Adrenal gland (tissue), 12 donors: ENCODE results near the gene NRXN3. TPM values are rescaled to one million over a fixed set of nuclear protein-coding genes. Genes with fewer than 3 reads are reported as not detected.

Source experiments
- DNase-seq, 7 donors: peaks; one replicate each; pipeline ENCODE4 v3.0.0-alpha.2; 2019 to 2020
- H3K27ac ChIP-seq, 5 donors: fragments of 200-600 bp; sonication (generic) in 4 of 5; 1 replicate in 3 of 5; 2 replicates in 2 of 5; pipeline versions ENCODE4 v1.5.1 to v1.8.0; 2016 to 2020; ENCODE audit warnings: mild to moderate bottlenecking in 1 of 5
- H3K27me3 ChIP-seq: fragments of 200-600 bp; 2 replicates; pipeline ENCODE4 v1.8.0; 2021
- H3K36me3 ChIP-seq, 2 donors: fragments of 200-600 bp; replicated peaks in 1 of 2; 1 replicate in 1 of 2; 2 replicates in 1 of 2; pipeline versions ENCODE4 v1.5.1 to v1.8.0; 2018 to 2022
- H3K4me1 ChIP-seq, 2 donors: fragments of 200-600 bp; replicated peaks in 1 of 2; 1 replicate in 1 of 2; 2 replicates in 1 of 2; pipeline versions ENCODE4 v1.5.1 to v1.8.0; 2018 to 2021
- H3K4me3 ChIP-seq, 4 donors: fragments of 200-600 bp; sonication (generic) in 3 of 4; one replicate each; pipeline ENCODE4 v1.5.1; 2016 to 2018
- H3K9me3 ChIP-seq, 3 donors: fragments of 200-600 bp; sonication (generic) in 1 of 3; replicated peaks in 1 of 3; 1 replicate in 2 of 3; 2 replicates in 1 of 3; pipeline versions ENCODE4 v1.5.1 to v1.8.0; 2016 to 2021
- POLR2A ChIP-seq, 2 donors: fragments of 450-650 bp; IDR thresholded peaks; one replicate each; pipeline ENCODE4 v1.6.1; 2017; ENCODE audit warnings: antibody characterized with exemption in 2 of 2, mild to moderate bottlenecking in 2 of 2, moderate library complexity in 1 of 2
- WGBS, 4 donors: extraction: QIAGEN DNeasy Blood & Tissue Kit in 2 of 4; methylation state at CpG; one replicate each; pipeline versions ENCODE4 v1.1.5 to v1.1.7; 2013 to 2017; 5-methylcytosine and 5-hydroxymethylcytosine counted together
- intact Hi-C, 2 donors: fragments of 100-400 bp; cut with DNase I; formaldehyde crosslinking; loops; one replicate each; pipeline versions ENCODE4 v1.14.1 to v1.15.0; 2022 to 2023
- polyA plus RNA-seq, 3 donors: library from polyadenylated mRNA; stranded (reverse); fragments of 200-250 nt in 2 of 3; fragments of 350-450 nt in 1 of 3; fragmentation: Illumina TruSeq in 1 of 3; extraction: RNeasy Lipid Tissue Mini Kit (QIAGEN cat#74804) in 1 of 3; gene quantifications; one replicate each; pipeline ENCODE4 v1.2.3, GENCODE V29; 2013 to 2014
- total RNA-seq, 9 donors: library from RNA; depleted of rRNA in 4 of 9; stranded (reverse); fragments of >200 nt in 4 of 9; fragments of 120-200 nt in 1 of 9; fragmentation: NEBNext Ultra II Directional in 1 of 9; extraction: Animal tissue kit (Norgen Biotek cat#: 25700) in 1 of 9; gene quantifications; one replicate each; pipeline versions ENCODE4 v1.1.0 to v1.2.4, GENCODE V29; 2013 to 2023
- TF ChIP-seq, protein P1 (sequence below), 6 experiments: fragments of 450-650 bp in 4 of 6; fragments of 200-600 bp in 2 of 6; sonication (generic) in 1 of 6; IDR thresholded peaks; 1 replicate in 5 of 6; 2 replicates in 1 of 6; pipeline versions ENCODE4 v1.5.1 to v1.8.0; 2016 to 2021; ENCODE audit warnings: antibody characterized with exemption in 6 of 6, mild to moderate bottlenecking in 2 of 6, moderate library complexity in 1 of 6
- donor health status: healthy with polysubstance abuse.
- donor health status: Bipolar disorder and iron deficiency.
- donor health status: DM: yes; HTN: yes; CAD: no.
- donor health status: DM: no; HTN: no; CAD: no.
- donor health status: DM: no; HTN: no; CAD: no.
- donor health status: DM: yes; HTN: yes; CAD: no.

Gene NRXN3
- total and polyA plus RNA-seq, 12 donors = 0.09 to 8.5 (median 1.6) TPM

DNA sequence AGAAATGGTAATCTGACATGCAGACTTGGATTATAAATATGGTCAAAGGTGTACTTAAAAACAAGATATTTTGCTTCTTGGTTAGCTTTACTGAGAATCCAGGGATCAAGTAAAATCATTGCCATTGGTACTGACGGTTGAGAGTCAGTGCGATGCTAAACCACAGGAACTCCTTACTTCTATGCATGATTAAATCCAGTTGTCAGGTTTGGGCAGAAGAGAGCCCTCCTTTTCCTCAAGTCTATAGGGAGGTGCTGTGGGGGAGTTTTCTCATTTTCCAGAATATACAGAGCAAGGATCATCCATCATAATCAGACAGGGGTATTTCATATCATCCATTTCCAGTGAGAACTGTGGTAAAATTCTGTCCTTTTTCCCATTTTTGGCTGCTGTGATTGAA is 839.1 kb downstream of the NRXN3 start:
- H3K9me3 ChIP-seq = no peaks in the 10 kb centered on the region
- no peak overlapping the region for H3K27ac ChIP-seq
- no peak for DNase-seq
- H3K36me3 ChIP-seq = no peaks in the 10 kb centered on the region
- no peak for TF ChIP-seq POLR2A (IDR thresholded peaks at IDR 0.05)
- TF ChIP-seq, protein P1, sequence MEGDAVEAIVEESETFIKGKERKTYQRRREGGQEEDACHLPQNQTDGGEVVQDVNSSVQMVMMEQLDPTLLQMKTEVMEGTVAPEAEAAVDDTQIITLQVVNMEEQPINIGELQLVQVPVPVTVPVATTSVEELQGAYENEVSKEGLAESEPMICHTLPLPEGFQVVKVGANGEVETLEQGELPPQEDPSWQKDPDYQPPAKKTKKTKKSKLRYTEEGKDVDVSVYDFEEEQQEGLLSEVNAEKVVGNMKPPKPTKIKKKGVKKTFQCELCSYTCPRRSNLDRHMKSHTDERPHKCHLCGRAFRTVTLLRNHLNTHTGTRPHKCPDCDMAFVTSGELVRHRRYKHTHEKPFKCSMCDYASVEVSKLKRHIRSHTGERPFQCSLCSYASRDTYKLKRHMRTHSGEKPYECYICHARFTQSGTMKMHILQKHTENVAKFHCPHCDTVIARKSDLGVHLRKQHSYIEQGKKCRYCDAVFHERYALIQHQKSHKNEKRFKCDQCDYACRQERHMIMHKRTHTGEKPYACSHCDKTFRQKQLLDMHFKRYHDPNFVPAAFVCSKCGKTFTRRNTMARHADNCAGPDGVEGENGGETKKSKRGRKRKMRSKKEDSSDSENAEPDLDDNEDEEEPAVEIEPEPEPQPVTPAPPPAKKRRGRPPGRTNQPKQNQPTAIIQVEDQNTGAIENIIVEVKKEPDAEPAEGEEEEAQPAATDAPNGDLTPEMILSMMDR (IDR thresholded peaks at IDR 0.05) = no peak
- H3K4me1 ChIP-seq = no peaks in the 10 kb centered on the region
- no peak overlapping the region for H3K4me3 ChIP-seq
- WGBS, 4 donors = 84 to 95% (median 86%) methylated on average over 2 of the region's 2 CpGs
- intact Hi-C loops = no loop called here
- H3K27me3 ChIP-seq = no peaks in the 10 kb centered on the region

DNA sequence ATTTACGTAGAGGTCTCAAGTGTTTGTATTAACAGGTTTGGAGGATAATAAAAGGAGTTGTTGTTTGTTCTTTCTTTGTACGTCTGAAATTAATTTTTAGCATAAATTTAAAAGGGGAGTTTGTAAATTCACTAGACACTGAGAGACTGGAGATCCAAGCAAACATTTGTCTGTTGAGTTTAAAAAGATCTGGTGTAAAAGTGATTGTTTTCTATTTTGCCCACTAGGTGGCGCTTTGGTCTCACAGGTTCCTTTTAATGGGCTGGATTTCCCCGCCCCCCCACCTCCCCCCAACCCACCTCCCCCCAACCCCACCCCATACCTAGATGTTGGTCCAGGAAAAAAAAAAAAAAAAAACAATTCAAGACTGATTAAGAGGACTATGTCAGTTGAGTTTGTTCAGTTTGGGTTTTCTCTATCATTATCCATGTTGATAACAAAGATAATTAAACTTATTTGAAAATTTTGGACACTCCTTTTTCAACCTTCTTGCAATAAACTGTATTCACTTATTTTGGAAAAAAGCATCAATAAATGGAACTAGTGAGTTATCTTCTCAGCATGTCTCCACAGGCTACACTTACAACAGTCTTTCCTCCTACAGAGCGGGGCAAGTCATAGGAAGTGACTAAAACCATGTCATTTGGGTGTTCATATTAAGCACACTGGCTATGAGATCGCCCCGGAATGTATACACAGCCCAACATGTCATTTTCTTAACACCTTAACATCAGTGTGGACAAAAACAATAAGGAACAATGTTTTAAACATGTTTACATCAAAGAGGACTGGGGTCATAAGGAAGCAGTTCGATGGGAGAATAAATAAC is 841.1 kb downstream of the NRXN3 start:
- intact Hi-C loops = no loop called here
- no peaks in the 10 kb centered on the region for H3K4me1 ChIP-seq
- no peaks in the 10 kb centered on the region for H3K9me3 ChIP-seq
- DNase-seq = peak in 1 of 7 donors; percentile 8
- H3K27me3 ChIP-seq = no peaks in the 10 kb centered on the region
- H3K27ac ChIP-seq = no peak overlapping the region
- no peak for TF ChIP-seq POLR2A (IDR thresholded peaks at IDR 0.05)
- TF ChIP-seq, protein P1 (IDR thresholded peaks at IDR 0.05) = peak in 5 of 6 experiments; percentile 12 to 45 (median 21)
- WGBS, 4 donors = 51 to 54% (median 51%) methylated on average over 8 of the region's 8 CpGs
- H3K36me3 ChIP-seq = no peaks in the 10 kb centered on the region
- H3K4me3 ChIP-seq = no peak overlapping the region

DNA sequence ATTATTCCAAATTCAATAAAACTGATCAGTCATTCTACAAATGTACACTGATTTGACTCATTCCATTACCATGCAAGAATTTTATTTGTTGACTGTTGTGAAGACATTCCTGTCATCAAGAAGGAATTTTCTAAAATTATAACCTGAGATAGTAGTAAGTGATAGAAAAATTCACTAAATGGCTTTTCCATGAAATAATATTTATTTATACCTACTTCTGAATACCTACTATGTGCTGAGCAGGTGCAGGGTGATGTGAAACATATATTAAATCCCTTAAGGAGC is 841.7 kb downstream of the NRXN3 start:
- no peak for DNase-seq
- no peaks in the 10 kb centered on the region for H3K4me1 ChIP-seq
- H3K36me3 ChIP-seq = no peaks in the 10 kb centered on the region
- intact Hi-C loops = no loop called here
- no peaks in the 10 kb centered on the region for H3K9me3 ChIP-seq
- H3K4me3 ChIP-seq = no peak overlapping the region
- no peaks in the 10 kb centered on the region for H3K27me3 ChIP-seq
- TF ChIP-seq POLR2A (IDR thresholded peaks at IDR 0.05) = no peak
- TF ChIP-seq, protein P1 (IDR thresholded peaks at IDR 0.05) = no peak
- H3K27ac ChIP-seq = no peak overlapping the region

DNA sequence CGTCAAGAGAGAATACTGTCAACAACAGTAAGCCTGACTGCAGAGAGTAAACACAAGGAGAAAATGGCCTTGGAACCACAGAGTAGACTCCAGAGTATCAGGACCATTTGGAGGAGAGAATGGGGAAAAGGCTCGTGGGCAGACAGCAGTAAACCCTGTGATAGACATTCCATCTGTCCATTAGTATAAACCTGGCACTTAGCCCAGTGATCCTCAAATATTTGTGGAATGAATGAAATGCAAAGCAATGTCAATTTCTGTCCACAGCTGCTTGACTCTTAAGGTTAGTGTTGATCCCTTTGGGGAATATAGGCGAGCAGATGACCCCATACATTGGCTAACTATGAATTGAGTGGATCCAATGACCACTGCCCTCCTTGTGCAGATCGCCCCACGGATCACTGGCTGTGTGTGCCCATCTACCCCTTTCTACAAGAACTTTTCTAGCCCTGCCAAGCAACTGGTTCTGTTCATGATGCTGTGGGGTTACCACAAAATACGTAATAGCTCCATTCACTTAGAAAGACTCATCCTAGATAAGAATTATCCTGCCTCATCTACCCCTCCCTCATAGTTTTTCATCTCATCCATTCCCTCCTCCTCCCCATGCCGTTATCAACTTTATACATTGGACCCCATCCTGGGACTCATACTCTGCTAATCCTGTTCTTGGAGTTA is 846.8 kb downstream of the NRXN3 start:
- intact Hi-C loops = no loop called here
- Histone ChIP-seq H3K4me1 (no peaks in the 10 kb centered on the region), H3K9me3 (no peaks in the 10 kb centered on the region), H3K36me3 (no peaks in the 10 kb centered on the region), H3K27ac (no peak overlapping the region), H3K27me3 (no peaks in the 10 kb centered on the region), H3K4me3 (no peak overlapping the region)
- no peak for DNase-seq
- 65 to 73% (median 67%) methylated on average over 7 of the region's 7 CpGs for WGBS, 4 donors
- TF ChIP-seq POLR2A (IDR thresholded peaks at IDR 0.05) = no peak
- TF ChIP-seq, protein P1 (IDR thresholded peaks at IDR 0.05) = no peak
